Suprapubic skin (tissue), 4 donors: Measurements from ENCODE around the gene MED27. TPM values are rescaled to one million over a fixed set of nuclear protein-coding genes. Genes with fewer than 3 reads are reported as not detected.

Experiments
- DNase-seq, 2 donors: peaks; one replicate each; pipeline ENCODE4 v3.0.0-alpha.2; 2019; ENCODE audit warnings: low spot score in 2 of 2
- H3K27ac ChIP-seq: fragments of 200-600 bp; sonication (generic); one replicate; pipeline ENCODE4 v1.5.1; 2019
- H3K27me3 ChIP-seq: fragments of 200-600 bp; sonication (generic); one replicate; pipeline ENCODE4 v1.5.1; 2019
- H3K36me3 ChIP-seq: fragments of 200-600 bp; sonication (generic); one replicate; pipeline ENCODE4 v1.5.1; 2019
- H3K4me1 ChIP-seq: fragments of 200-600 bp; sonication (generic); one replicate; pipeline ENCODE4 v1.5.1; 2019
- H3K4me3 ChIP-seq: fragments of 200-600 bp; sonication (generic); one replicate; pipeline ENCODE4 v1.5.1; 2019; ENCODE audit warnings: mild to moderate bottlenecking
- H3K9me3 ChIP-seq: fragments of 200-600 bp; sonication (generic); one replicate; pipeline ENCODE4 v1.5.1; 2019
- EP300 ChIP-seq: sonication (generic); formaldehyde crosslinking; IDR thresholded peaks from one replicate; pipeline ENCODE4 v1.6.1; 2017; ENCODE audit warnings: antibody characterized with exemption
- POLR2A ChIP-seq, 2 donors: fragments of 450-650 bp; IDR thresholded peaks; one replicate each; pipeline ENCODE4 v1.6.1; 2017; ENCODE audit warnings: antibody characterized with exemption in 2 of 2, mild to moderate bottlenecking in 2 of 2, moderate library complexity in 2 of 2
- POLR2AphosphoS5 ChIP-seq, 3 donors: sonication (generic); formaldehyde crosslinking; IDR thresholded peaks; one replicate each; pipeline ENCODE4 v1.6.1; 2017; ENCODE audit warnings: antibody characterized with exemption in 3 of 3
- WGBS: methylation state at CpG from one replicate; pipeline ENCODE4 v1.1.5; 2018; 5-methylcytosine and 5-hydroxymethylcytosine counted together
- total RNA-seq, 4 donors: library from RNA; depleted of rRNA; stranded (reverse); fragments of >200 nt; gene quantifications; one replicate each; pipeline ENCODE4 v1.1.0, GENCODE V29; 2016
- TF ChIP-seq, protein P1 (sequence below), 2 donors: fragments of 200-600 bp in 1 of 2; fragments of 450-650 bp in 1 of 2; sonication (generic) in 1 of 2; IDR thresholded peaks; one replicate each; pipeline ENCODE4 v1.5.1; 2016 to 2019; ENCODE audit warnings: antibody characterized with exemption in 2 of 2, mild to moderate bottlenecking in 1 of 2, moderate library complexity in 1 of 2

Gene MED27
- total RNA-seq, 4 donors from 2014 or later: 12.6 to 20.3 (median 16.0) TPM

DNA sequence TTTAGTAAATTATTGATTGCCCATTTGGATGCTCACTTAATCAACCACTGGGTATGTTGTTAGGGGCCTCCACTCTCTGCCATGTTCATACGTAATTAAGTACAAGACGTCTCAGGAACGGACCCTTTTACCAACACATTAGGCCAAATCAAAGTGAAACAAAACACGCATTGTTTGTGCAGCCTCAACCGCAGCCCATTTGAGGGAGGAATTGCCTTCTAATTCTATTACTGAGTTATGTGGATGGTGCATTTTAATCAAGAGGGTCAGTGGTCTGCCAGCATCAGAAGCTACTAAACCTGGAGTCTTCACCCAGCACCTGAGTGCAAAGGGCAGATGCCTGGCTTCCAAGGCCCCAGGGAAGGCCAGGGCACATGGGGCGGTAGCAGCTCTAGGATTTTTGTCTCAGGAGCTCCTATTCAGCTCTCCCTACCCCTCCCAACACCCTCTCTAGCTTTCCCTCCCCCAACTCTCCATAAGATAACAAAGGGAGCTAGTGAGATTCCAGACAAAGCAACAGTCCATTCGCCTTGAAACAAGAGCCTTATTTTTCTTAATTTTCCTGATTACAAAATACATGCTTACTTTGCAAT, 7.9 kb upstream of the MED27 start:
- Histone ChIP-seq H3K27me3 (peaks cover 26% of the 10 kb centered on the region), H3K4me1 (no peaks in the 10 kb centered on the region), H3K9me3 (no peaks in the 10 kb centered on the region), H3K27ac (no peak overlapping the region), H3K4me3 (no peak overlapping the region), H3K36me3 (no peaks in the 10 kb centered on the region)
- TF ChIP-seq POLR2AphosphoS5 (IDR thresholded peaks at IDR 0.05) (no peak), EP300 (no peak), POLR2A (IDR thresholded peaks at IDR 0.05) (no peak)
- TF ChIP-seq, protein P1, sequence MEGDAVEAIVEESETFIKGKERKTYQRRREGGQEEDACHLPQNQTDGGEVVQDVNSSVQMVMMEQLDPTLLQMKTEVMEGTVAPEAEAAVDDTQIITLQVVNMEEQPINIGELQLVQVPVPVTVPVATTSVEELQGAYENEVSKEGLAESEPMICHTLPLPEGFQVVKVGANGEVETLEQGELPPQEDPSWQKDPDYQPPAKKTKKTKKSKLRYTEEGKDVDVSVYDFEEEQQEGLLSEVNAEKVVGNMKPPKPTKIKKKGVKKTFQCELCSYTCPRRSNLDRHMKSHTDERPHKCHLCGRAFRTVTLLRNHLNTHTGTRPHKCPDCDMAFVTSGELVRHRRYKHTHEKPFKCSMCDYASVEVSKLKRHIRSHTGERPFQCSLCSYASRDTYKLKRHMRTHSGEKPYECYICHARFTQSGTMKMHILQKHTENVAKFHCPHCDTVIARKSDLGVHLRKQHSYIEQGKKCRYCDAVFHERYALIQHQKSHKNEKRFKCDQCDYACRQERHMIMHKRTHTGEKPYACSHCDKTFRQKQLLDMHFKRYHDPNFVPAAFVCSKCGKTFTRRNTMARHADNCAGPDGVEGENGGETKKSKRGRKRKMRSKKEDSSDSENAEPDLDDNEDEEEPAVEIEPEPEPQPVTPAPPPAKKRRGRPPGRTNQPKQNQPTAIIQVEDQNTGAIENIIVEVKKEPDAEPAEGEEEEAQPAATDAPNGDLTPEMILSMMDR (IDR thresholded peaks at IDR 0.05): no peak
- WGBS: 82% methylated on average over 7 of the region's 7 CpGs
- DNase-seq: no peak

DNA sequence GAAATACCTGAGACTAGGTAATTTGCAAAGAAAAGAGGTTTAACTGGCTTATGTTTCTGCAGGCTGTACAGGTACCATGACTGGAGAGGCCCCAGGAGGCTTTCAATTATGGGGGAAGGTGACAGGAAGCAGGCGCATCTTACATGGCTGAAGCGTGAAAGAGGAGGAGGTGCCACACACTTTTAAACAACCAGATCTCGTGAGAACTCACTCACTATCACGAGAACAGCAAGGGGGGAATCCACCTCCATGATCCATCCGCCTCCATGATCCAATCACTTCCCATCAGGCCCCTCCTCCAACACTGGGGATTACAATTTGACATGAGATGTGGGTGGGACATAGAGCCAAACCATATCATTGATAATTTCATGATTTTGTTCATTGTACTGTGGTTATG, 2.5 kb upstream of the MED27 start:
- peaks cover 16% of the 10 kb centered on the region for H3K4me1 ChIP-seq
- H3K27me3 ChIP-seq: peaks cover 21% of the 10 kb centered on the region
- H3K27ac ChIP-seq: no peak overlapping the region
- no peaks in the 10 kb centered on the region for H3K36me3 ChIP-seq
- no peaks in the 10 kb centered on the region for H3K9me3 ChIP-seq
- H3K4me3 ChIP-seq: no peak overlapping the region
- WGBS: 60% methylated on average over 5 of the region's 5 CpGs
- no peak for TF ChIP-seq POLR2A (IDR thresholded peaks at IDR 0.05)
- no peak for DNase-seq

DNA sequence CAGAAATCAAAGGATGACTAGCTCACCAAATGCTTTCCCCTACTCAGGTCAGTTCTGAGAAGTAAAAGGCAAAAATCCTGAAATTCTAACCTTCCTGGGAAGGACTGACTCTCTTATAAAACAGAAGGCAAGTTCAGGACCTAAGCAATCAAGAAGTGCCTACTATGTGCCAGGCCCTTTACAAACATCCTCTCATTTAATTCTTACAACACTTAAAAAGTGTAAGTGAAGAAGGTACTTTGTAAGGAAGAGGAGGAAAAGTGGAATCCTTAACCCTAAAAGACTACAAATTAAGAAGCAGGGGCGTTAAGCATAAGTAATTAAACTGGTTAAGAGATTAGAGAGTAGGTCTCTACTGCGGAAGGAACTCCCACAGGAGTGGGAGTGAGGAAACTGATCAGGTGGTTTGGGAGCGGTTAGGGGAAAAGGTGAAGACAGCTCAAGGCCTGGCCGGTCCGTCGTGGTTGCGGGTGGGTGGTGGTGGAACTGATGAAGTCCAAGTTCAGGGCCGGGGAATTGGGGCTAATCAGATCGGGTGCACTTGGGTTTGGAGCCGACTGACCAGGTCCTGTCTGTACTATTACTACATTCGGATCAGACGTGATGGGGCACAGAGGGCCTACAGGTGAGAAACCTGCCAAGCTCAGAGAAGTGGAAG, 839 bp downstream of the MED27 start:
- Histone ChIP-seq H3K9me3 (no peaks in the 10 kb centered on the region), H3K4me1 (peaks cover 21% of the 10 kb centered on the region), H3K27me3 (no peaks in the 10 kb centered on the region), H3K36me3 (peaks cover 13% of the 10 kb centered on the region), H3K4me3 (peak overlapping the region; percentile 70), H3K27ac (no peak overlapping the region)
- TF ChIP-seq POLR2A (IDR thresholded peaks at IDR 0.05) (no peak), POLR2AphosphoS5 (IDR thresholded peaks at IDR 0.05) (no peak), EP300 (no peak)
- TF ChIP-seq, protein P1 (IDR thresholded peaks at IDR 0.05): no peak
- 4% methylated on average over 12 of the region's 12 CpGs for WGBS
- no peak for DNase-seq

DNA sequence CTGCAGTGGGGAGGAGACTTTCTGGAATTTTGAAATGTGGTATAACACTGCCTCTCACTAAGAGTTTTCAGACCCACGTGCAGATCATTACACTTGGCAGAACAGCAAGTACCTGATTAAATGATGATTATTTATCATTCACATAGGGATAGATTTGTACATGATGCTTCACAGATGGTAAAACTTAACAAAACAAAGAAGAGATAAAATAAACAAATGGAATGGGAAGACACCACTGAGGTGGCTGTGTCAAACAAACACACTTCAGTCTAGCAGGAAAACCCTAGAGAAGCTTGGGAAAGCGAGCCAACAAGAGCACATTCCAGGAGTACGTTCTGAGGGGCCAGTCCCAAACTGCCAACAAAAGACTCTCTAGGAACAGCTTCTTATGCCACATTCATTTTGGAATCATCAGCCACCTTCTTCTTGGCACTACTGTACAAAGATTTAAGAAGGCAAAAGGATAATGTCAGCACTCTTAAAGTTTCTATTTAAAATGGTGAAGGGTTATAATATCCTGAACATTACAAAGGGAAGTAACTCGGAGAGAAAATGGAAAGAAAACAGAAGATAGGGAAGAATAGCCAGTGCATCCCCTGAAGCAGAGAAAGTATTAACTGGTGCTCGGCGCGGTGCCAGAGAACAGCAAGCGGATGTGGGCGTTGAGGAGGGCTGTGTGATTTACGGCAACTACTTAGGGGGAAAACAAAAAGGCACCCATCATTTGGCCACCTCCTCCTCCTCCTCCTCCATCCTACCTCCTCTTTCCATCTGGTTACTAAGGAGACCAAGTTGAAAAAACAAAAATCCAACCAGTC, 1.6 kb downstream of the MED27 start:
- H3K27me3 ChIP-seq: no peaks in the 10 kb centered on the region
- WGBS: 34% methylated on average over 10 of the region's 10 CpGs
- H3K36me3 ChIP-seq: peaks cover 19% of the 10 kb centered on the region
- H3K4me3 ChIP-seq: peak overlapping the region; percentile 70
- DNase-seq: no peak
- no peaks in the 10 kb centered on the region for H3K9me3 ChIP-seq
- peaks cover 21% of the 10 kb centered on the region for H3K4me1 ChIP-seq
- H3K27ac ChIP-seq: no peak overlapping the region
- TF ChIP-seq POLR2A (IDR thresholded peaks at IDR 0.05) (no peak), POLR2AphosphoS5 (IDR thresholded peaks at IDR 0.05) (no peak), EP300 (no peak)
- TF ChIP-seq, protein P1 (IDR thresholded peaks at IDR 0.05): no peak

DNA sequence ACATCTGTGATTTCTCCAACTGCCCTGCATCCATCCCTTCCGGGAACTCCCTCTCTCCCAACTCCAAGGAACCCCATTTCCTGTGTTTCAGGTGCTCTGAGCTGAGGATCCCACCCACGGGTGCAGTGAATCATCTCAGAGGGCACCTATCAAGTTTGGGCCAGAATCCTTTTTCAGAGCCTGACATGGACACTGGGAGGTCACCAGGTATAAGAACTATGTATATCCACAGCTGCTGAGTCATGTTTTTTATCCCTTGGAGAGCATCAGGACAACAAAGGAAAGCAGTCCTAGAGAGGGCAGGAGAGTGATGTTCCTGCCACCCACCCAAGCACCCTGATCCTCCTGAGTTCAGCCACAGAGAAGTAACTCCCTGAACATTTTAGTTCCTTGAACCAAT, 3.8 kb downstream of the MED27 start:
- no peak for DNase-seq
- WGBS: 94% methylated on average over 2 of the region's 2 CpGs
- H3K36me3 ChIP-seq: peaks cover 32% of the 10 kb centered on the region

More for the DNA sequence above, 3.8 kb downstream of the MED27 start:
- TF ChIP-seq POLR2A (IDR thresholded peaks at IDR 0.05) (no peak), EP300 (no peak), POLR2AphosphoS5 (IDR thresholded peaks at IDR 0.05) (no peak)
- TF ChIP-seq, protein P1 (IDR thresholded peaks at IDR 0.05): no peak
- no peaks in the 10 kb centered on the region for H3K9me3 ChIP-seq
- no peak overlapping the region for H3K27ac ChIP-seq
- no peak overlapping the region for H3K4me3 ChIP-seq
- H3K27me3 ChIP-seq: no peaks in the 10 kb centered on the region
- peaks cover 21% of the 10 kb centered on the region for H3K4me1 ChIP-seq
